GM20431 (cell line): ENCODE data around the gene KHDC4.

Experiments
- in situ Hi-C: fragments of 300-500 bp; cut with MseI, MboI; formaldehyde crosslinking; loops from one replicate; pipeline ENCODE4 v1.15.0; 2020; ENCODE audit warnings: low sequenced_read_pairs; ENCODE audit not compliant: unreplicated experiment

The KHDC4 gene

GRCh38 chr1:155970531-155971167, 36.4 kb upstream of the KHDC4 start:
- in situ Hi-C loops: no loop called here

GRCh38 chr1:155969377-155969791, 35.2 kb upstream of the KHDC4 start:
- in situ Hi-C loops: no loop called here

DNA sequence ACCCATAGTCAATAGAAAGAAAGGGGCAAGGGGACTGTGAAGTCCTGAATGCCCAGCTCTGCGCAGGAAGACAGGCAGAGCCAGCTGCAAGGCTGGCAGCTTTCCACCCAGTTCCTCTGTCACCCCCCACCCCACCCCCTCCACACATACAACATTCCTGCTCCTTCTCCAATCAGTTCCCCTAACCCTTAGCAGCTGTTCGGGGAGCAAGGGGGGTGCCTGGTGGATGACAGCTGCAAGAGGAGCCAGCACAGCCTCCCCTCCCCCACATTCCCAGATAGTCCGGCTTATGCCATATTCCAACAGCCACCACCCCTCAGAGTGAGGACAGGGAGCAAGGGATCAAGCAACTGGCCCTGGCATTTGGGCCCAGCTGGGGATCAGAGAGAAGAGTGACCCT, 34.5 kb upstream of the KHDC4 start:
- in situ Hi-C loops: no loop called here

GRCh38 chr1:155968051-155968400, 33.8 kb upstream of the KHDC4 start:
- in situ Hi-C loops: no loop called here

GRCh38 chr1:155967341-155968050, 33.3 kb upstream of the KHDC4 start:
- in situ Hi-C loops: no loop called here

- in situ Hi-C loops: no loop called here
These were observed 32.5 kb upstream of the KHDC4 start for GRCh38 chr1:155966750-155967149.

GRCh38 chr1:155966135-155966534, 31.9 kb upstream of the KHDC4 start:
- in situ Hi-C loops: no loop called here

GRCh38 chr1:155964193-155964592, 30.0 kb upstream of the KHDC4 start:
- in situ Hi-C loops: no loop called here

DNA sequence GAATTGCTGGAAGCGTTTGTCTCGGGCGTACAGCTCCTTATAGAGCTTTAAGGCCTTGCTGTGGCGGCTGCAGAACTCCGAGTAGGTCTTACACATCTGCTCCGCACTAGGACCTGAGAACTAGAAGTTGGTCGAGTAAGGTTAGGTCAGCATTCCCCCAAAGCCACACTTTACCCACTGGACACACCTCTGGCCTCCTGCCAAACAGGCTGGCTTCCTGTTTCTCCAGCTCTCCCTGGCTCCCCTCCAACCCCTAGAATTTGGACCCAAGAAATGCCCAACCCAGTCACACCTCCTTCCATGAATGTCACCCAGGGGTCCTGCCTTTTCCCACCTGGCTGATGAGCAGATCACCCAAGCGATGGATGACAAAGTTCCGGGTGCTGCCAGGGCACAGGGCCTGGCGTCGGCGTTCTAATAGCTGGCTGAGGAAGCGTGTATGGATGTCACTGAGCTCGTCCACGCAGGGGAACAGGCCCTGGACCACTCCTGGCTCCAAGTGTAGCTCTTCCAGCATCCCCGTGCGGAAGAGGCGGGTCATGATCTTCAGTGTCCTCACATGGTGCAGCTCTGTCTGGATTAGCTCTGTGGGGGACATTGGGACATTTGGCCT, 28.5 kb upstream of the KHDC4 start:
- in situ Hi-C loops: no loop called here

- in situ Hi-C loops: no loop called here
These were observed 27.7 kb upstream of the KHDC4 start for GRCh38 chr1:155961937-155962336.

- in situ Hi-C loops: no loop called here
These were observed 26.0 kb upstream of the KHDC4 start for GRCh38 chr1:155960081-155960745.

GRCh38 chr1:155957411-155957915, 23.2 kb upstream of the KHDC4 start:
- in situ Hi-C loops: no loop called here

DNA sequence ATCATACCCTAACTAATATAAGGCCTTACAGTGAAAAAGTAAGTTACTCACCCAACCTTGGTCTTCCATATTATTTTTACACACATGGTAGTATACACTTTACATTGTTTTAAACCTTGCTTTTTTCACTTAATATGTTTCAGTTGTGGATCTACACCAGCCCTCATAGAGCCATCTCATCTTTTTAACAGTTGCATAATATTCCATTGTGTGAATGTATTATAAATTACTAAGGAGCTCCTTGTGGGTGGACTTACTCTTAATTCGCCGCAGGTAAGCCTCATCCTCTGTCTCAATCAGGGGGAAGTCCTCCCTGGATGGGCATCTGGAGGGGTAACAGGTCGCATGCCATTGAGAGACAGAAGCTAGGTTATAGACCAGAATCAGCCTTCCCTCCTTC, 20.4 kb upstream of the KHDC4 start:
- in situ Hi-C loops: no loop called here

DNA sequence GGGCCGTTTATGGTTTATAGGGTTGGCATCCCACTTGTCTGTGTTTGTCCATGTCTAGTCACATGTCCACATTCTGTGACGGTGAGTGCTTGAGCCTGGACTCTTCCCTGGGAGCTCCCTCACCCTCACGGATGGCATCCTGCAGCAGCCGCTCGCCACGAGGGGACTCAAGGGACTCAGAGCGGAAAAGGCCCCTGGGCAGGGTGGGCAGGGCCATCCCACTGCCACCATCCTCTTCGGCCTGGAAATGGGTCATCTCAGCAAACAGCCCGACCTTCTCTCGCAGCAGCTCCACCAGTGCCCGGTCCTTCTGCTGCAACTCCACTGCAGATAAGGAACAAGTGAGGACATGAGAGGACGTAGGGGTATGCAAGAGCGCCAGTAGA, 18.3 kb upstream of the KHDC4 start:
- in situ Hi-C loops: no loop called here

GRCh38 chr1:155951753-155952504, 17.7 kb upstream of the KHDC4 start:
- in situ Hi-C loops: no loop called here

DNA sequence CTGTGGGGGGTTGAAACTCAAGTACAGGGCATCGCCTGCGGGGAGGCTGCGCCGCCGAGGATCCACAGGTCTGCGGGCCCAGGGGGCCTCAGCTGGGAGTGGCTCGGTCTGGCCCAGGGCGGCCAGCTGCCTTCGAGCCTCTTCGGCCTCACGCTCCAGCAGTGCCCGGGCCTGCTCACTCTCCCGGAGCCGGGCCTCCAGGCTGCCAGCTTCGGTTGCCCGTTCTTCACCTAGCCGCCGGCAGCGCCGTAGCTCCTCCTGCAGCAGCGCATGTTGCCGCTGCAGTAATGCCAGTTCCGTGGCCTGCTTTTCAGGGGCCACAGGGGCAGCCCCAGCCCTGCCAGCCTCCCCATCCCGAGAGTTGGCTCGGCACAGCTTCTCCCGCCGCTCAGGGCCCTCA, 16.6 kb upstream of the KHDC4 start:
- in situ Hi-C loops: no loop called here

GRCh38 chr1:155947741-155948140, 13.5 kb upstream of the KHDC4 start:
- in situ Hi-C loops: no loop called here

GRCh38 chr1:155947292-155947691, 13.1 kb upstream of the KHDC4 start:
- in situ Hi-C loops: no loop called here

DNA sequence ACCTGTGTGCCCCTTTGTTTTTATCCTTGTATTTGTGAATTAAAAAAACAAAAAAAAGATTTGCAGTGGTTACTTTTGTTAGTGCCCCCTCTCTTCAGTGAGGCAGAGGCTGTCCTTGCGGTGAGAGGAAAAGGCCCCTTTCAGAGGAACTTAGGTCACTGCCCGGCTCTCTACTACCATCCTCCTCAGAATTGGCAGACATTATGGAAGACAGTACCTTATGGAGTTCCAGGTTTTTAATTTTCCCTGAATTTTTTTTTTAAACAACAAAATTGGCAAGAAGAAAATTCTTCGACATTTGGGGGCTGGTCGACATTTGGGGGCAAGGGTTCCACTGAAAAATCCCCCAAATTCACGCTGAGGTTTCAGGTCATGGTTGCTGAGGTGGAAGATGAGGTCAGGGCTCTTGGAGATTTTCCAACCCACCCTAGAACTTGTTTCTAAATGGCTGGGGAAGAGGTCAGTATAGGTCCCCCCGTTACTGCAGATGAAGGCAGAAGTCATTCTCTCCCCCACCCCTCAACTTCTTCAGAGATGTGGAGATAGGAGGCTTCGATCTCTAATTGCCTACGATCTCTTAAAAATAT, 12.5 kb upstream of the KHDC4 start:
- in situ Hi-C loops: no loop called here

- in situ Hi-C loops: no loop called here
These were observed 10.2 kb upstream of the KHDC4 start for GRCh38 chr1:155944444-155944799.
